Fibroblast of pulmonary artery (primary cell): ENCODE data around the gene PTPRG.

Source experiments
- DNase-seq: peaks from one replicate; pipeline ENCODE4 v3.0.0-alpha.2; 2010; ENCODE audit warnings: low read depth
- H3K4me3 ChIP-seq: replicated peaks from 2 replicates; pipeline ENCODE4 v1.5.1; 2011; ENCODE audit warnings: low read depth, mild to moderate bottlenecking, control low read depth, low read length, moderate library complexity
- TF ChIP-seq, protein P1 (sequence below): IDR thresholded peaks from 2 replicates; pipeline ENCODE4 v1.5.1; 2011; ENCODE audit warnings: mild to moderate bottlenecking, control low read depth, low read length, inconsistent platforms; ENCODE audit errors: missing control alignments

Gene PTPRG

DNA sequence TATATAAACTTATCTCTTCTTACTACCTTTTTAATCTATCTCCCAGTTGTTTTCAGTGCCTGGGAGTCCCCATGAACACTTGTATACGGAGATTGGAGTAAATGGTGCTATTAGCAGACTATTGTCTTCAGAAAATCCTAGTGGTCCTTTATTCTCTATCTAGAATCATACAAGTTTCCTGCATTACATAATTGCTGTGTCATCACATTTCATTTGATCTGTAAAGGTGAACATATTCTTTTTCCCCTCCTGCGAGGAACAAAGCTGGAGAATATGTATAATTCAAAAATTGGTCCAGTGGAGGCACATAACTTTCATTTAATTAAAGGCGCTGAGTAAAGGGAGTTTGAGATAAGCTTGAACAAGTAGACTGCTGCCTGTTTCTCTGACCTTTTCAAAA is 487.2 kb downstream of the PTPRG start:
- H3K4me3 ChIP-seq = no peak overlapping the region
- TF ChIP-seq, protein P1, sequence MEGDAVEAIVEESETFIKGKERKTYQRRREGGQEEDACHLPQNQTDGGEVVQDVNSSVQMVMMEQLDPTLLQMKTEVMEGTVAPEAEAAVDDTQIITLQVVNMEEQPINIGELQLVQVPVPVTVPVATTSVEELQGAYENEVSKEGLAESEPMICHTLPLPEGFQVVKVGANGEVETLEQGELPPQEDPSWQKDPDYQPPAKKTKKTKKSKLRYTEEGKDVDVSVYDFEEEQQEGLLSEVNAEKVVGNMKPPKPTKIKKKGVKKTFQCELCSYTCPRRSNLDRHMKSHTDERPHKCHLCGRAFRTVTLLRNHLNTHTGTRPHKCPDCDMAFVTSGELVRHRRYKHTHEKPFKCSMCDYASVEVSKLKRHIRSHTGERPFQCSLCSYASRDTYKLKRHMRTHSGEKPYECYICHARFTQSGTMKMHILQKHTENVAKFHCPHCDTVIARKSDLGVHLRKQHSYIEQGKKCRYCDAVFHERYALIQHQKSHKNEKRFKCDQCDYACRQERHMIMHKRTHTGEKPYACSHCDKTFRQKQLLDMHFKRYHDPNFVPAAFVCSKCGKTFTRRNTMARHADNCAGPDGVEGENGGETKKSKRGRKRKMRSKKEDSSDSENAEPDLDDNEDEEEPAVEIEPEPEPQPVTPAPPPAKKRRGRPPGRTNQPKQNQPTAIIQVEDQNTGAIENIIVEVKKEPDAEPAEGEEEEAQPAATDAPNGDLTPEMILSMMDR = no peak
- DNase-seq = no peak

DNA sequence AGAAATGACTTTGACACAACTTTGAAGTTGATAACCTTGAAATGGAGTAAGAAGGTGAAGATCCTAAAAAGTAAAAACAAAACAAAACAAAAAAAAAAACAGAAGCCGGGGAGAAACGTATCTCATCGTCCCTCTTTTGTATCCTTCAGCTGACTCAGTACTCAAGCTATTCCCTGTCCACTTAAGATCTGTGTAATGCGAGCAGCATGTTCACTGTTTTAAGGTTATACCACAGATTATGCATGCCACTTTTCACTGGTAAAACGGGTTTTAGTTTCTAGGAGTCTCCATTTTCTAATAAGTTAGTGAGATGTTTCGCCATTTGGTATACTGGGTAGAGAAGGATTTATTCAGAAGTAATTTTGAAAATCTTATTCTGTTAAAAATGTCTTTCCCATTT is 487.7 kb downstream of the PTPRG start:
- no peak overlapping the region for H3K4me3 ChIP-seq
- DNase-seq = no peak
- TF ChIP-seq, protein P1 = no peak

DNA sequence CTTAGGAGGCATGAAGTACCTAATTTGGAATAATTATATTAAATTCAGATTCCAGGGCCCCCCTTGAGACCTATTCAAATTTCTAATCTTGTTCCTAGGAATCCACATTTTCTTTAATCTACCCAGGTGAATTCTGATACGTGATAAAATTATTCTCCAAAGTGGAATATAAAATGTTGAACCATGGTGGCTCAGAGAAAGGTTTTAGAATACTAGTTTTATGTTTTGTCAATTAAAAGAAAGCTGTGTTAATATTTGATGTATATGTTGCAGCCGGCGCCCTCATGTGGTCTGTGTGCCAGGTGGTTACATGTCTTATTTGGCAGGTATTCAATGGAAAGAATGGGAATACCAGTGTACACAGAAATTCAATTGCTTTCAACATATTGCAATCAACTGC is 490.1 kb downstream of the PTPRG start:
- TF ChIP-seq, protein P1 = peak; percentile 38
- peak; percentile 40 for DNase-seq

DNA sequence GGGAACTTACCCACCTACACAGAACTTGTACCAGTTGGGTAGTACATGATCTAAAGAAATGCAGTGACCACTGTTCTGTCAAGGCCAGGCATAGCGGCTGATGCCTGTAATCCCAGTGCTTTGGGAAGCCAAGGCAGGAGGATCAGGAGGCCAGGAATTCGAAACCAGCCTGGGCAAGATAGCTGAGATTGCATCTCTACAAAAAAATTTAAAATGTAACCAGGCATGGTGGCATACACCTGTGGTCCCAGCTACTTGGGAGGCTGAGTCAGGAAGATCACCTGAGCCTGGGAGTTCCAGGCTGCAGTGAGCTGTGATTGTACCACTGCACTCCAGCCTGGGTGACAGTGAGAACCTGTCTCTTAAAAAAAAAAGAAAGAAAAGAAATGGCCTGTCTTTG is 491.0 kb downstream of the PTPRG start:
- DNase-seq = no peak
- no peak overlapping the region for H3K4me3 ChIP-seq
- TF ChIP-seq, protein P1 = no peak

More for the DNA sequence above, 490.1 kb downstream of the PTPRG start:
- H3K4me3 ChIP-seq = no peak overlapping the region

DNA sequence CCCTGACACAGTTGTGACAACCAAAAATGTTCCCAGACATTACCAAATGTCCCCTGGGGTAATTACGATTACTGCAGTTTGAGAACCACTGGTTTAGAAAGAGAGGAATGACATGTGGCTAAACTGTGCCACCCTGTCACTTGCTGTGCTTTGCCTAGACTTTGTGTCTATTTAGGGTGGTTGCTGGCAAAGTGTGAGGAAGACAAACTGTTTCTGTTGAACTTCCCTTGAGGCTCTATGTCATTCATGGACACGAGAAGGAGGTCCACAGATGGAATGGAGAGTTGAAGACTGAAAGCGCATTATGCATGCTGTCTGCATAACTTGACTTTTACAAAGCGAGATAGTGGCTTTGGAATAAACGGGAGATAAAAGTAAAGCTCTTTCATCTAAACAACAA is 495.3 kb downstream of the PTPRG start:
- no peak overlapping the region for H3K4me3 ChIP-seq

DNA sequence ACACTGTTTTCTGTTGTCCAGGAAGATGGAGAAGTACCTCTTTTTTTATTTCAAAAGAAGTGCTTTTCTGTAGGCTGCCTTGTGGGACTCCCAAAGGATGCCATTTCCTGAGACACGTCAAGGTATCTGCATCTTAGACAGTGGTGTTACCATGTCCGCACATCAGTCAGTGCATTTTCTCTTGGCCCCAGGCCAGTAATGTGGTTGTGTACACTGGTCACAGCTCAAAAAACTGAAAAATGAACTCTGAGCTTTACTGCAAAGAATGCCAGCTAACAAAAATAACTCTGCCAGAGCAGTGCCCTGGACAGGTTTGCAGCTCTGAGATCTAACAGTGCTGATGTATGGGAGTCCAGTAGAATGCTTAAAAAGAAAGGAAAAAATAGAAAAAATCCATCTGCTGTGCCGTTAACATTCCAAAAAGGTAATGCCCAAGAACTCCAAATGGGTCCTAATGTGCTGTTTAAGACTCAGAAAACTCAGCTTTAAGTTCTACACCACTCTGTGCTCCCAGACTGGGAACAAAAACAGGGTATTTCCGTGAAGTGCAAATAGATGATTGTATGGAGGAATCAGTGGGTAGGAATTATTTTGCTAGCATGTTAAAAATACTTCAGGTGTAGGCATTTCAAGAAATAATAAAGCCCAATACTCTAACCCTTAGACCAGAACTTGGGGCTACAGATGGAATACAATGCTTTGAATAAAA is 496.1 kb downstream of the PTPRG start:
- TF ChIP-seq, protein P1 = no peak
- no peak for DNase-seq
- no peak overlapping the region for H3K4me3 ChIP-seq

More for the DNA sequence above, 495.3 kb downstream of the PTPRG start:
- TF ChIP-seq, protein P1 = no peak
- no peak for DNase-seq
